Gastroesophageal sphincter (tissue), 4 donors: ENCODE measurements around the gene MAFF. TPM values are rescaled to one million over a fixed set of nuclear protein-coding genes. Genes with fewer than 3 reads are reported as not detected.

Source experiments
- ATAC-seq: fragments of 150-250 bp; one replicate; pipeline ENCODE4 v1.9.1; 2016; ENCODE audit warnings: mild to moderate bottlenecking, moderate library complexity
- H3K27ac ChIP-seq, 4 donors: fragments of 200-600 bp; sonication (generic) in 3 of 4; 1 replicate in 3 of 4; 2 replicates in 1 of 4; pipeline ENCODE4 v1.5.1; 2016 to 2019
- H3K27me3 ChIP-seq: fragments of 200-600 bp; sonication (generic); one replicate; pipeline ENCODE4 v1.5.1; 2019
- H3K36me3 ChIP-seq, 2 donors: fragments of 200-600 bp; sonication (generic); one replicate each; pipeline ENCODE4 v1.5.1; 2019; ENCODE audit warnings: control low read depth in 1 of 2
- H3K4me1 ChIP-seq, 3 donors: fragments of 200-600 bp; sonication (generic); 1 replicate in 2 of 3; 2 replicates in 1 of 3; pipeline ENCODE4 v1.5.1; 2016 to 2019; ENCODE audit warnings: control low read depth in 2 of 3
- H3K4me3 ChIP-seq, 2 donors: fragments of 200-600 bp; sonication (generic); one replicate each; pipeline ENCODE4 v1.5.1; 2019; ENCODE audit warnings: mild to moderate bottlenecking in 1 of 2, moderate library complexity in 1 of 2
- H3K9me3 ChIP-seq, 3 donors: fragments of 200-600 bp; sonication (generic); one replicate each; pipeline ENCODE4 v1.5.1; 2017 to 2019; ENCODE audit warnings: control low read depth in 2 of 3
- EP300 ChIP-seq: sonication (generic); formaldehyde crosslinking; IDR thresholded peaks from one replicate; pipeline ENCODE4 v1.6.1; 2017; ENCODE audit warnings: antibody characterized with exemption, mild to moderate bottlenecking
- POLR2A ChIP-seq, 2 donors: fragments of 450-650 bp; IDR thresholded peaks; one replicate each; pipeline ENCODE4 v1.6.1; 2017; ENCODE audit warnings: antibody characterized with exemption in 2 of 2, mild to moderate bottlenecking in 2 of 2, moderate library complexity in 1 of 2
- POLR2AphosphoS5 ChIP-seq: sonication (generic); formaldehyde crosslinking; IDR thresholded peaks from one replicate; pipeline ENCODE4 v1.6.1; 2017; ENCODE audit warnings: antibody characterized with exemption
- WGBS, 2 donors: methylation state at CpG; one replicate each; pipeline ENCODE4 v1.1.5; 2018; ENCODE audit warnings: low coverage in 1 of 2; 5-methylcytosine and 5-hydroxymethylcytosine counted together
- total RNA-seq, 4 donors: library from RNA; depleted of rRNA; stranded (reverse); fragments of >200 nt; gene quantifications; one replicate each; pipeline ENCODE4 v1.1.0, GENCODE V29; 2016
- TF ChIP-seq, protein P1 (sequence below), 4 experiments: fragments of 200-600 bp in 2 of 4; fragments of 450-650 bp in 2 of 4; sonication (generic) in 1 of 4; IDR thresholded peaks; one replicate each; pipeline ENCODE4 v1.5.1; 2017 to 2019; ENCODE audit warnings: antibody characterized with exemption in 4 of 4, mild to moderate bottlenecking in 2 of 4, moderate library complexity in 2 of 4

Gene MAFF
- total RNA-seq, 4 donors from 2014 or later, result 21.2 to 93.7 (median 51.2) TPM

DNA sequence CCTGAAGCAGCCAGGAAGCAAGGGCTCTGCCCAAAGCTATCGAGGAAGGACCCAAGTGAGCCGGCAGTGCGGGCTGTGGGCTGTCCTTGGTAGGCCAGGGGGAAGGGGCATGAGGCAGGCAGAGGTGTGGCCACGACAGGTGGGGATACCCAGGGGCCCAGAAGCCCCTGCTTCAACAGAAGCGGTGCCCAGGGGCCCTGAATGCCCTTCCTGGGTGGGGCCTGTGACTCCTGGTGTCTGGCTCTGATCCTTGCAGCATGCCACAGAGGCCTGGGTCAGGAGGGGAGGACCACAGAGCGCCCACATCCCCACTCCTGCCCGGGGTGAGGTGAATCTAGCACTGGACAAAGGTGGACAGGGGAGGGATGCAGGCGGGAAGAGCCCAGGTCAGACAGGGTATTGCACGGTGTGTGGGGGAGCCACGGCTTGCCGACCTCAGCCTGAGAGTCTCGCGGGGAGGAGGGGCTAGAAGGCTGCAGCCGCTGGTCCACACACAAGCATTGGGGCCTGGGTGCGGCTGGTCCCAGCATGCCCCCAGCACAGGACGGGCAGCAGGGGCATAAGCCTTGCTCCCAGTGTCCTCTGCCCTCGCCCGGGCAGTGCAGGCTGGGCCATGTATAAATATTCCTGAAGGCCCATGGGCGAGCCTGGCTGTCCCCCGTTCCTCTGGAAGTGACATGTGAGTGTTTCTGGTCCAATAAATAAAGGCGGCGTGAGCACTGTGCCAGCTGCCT, 19.0 kb downstream of the MAFF start:
- 100% methylated on average over 2 to 4 of the region's 22 CpGs for WGBS, 2 donors
- Histone ChIP-seq H3K9me3 (no peaks in the 10 kb centered on the region), H3K27me3 (no peaks in the 10 kb centered on the region), H3K36me3 (peaks cover 0 to 67% of the 10 kb centered on the region in 2 donors), H3K27ac (peak overlapping the region in 3 of 4 donors; percentile 84 to 91 (median 89)), H3K4me3 (no peak overlapping the region), H3K4me1 (peaks cover 0 to 33% (median 24%) of the 10 kb centered on the region in 3 donors)
- ATAC-seq, result no peak
- no peak for TF ChIP-seq POLR2AphosphoS5
- TF ChIP-seq POLR2A (IDR thresholded peaks at IDR 0.05), result no peak
- no peak for TF ChIP-seq EP300
- TF ChIP-seq, protein P1, sequence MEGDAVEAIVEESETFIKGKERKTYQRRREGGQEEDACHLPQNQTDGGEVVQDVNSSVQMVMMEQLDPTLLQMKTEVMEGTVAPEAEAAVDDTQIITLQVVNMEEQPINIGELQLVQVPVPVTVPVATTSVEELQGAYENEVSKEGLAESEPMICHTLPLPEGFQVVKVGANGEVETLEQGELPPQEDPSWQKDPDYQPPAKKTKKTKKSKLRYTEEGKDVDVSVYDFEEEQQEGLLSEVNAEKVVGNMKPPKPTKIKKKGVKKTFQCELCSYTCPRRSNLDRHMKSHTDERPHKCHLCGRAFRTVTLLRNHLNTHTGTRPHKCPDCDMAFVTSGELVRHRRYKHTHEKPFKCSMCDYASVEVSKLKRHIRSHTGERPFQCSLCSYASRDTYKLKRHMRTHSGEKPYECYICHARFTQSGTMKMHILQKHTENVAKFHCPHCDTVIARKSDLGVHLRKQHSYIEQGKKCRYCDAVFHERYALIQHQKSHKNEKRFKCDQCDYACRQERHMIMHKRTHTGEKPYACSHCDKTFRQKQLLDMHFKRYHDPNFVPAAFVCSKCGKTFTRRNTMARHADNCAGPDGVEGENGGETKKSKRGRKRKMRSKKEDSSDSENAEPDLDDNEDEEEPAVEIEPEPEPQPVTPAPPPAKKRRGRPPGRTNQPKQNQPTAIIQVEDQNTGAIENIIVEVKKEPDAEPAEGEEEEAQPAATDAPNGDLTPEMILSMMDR (IDR thresholded peaks at IDR 0.05), result no peak

DNA sequence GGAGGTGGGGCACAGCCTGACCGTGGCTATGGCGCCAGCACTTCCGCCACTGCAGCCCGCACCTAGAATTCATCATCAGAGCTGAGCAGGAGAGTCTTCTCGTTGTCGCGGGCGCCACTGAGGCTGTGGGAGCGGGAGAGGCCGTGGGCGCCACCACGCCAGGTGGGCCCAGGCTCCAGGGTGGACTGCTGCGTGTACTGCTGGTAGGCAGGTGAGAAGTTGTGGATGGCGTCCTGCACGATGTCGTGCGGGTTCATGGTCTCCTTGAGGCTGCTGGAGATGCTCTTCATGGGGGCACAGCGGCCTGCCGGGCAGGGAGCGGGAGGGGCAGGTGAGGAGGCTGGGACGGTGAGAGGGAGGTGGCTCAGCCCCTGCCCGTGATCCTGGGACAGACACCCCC, 19.6 kb downstream of the MAFF start:
- WGBS, 2 donors, result 94% methylated on average over 3 of the region's 22 CpGs; no CpG with 5 or more reads in 1 of the 2 donors
- peaks cover 0 to 67% of the 10 kb centered on the region in 2 donors for H3K36me3 ChIP-seq
- ATAC-seq, result no peak
- H3K9me3 ChIP-seq, result no peaks in the 10 kb centered on the region
- peaks cover 0 to 33% (median 24%) of the 10 kb centered on the region in 3 donors for H3K4me1 ChIP-seq
- no peaks in the 10 kb centered on the region for H3K27me3 ChIP-seq
- H3K4me3 ChIP-seq, result no peak overlapping the region
- no peak for TF ChIP-seq POLR2AphosphoS5
- TF ChIP-seq, protein P1 (IDR thresholded peaks at IDR 0.05), result no peak
- no peak for TF ChIP-seq POLR2A (IDR thresholded peaks at IDR 0.05)
- no peak for TF ChIP-seq EP300
- peak overlapping the region in 3 of 4 donors; percentile 84 to 91 (median 89) for H3K27ac ChIP-seq

DNA sequence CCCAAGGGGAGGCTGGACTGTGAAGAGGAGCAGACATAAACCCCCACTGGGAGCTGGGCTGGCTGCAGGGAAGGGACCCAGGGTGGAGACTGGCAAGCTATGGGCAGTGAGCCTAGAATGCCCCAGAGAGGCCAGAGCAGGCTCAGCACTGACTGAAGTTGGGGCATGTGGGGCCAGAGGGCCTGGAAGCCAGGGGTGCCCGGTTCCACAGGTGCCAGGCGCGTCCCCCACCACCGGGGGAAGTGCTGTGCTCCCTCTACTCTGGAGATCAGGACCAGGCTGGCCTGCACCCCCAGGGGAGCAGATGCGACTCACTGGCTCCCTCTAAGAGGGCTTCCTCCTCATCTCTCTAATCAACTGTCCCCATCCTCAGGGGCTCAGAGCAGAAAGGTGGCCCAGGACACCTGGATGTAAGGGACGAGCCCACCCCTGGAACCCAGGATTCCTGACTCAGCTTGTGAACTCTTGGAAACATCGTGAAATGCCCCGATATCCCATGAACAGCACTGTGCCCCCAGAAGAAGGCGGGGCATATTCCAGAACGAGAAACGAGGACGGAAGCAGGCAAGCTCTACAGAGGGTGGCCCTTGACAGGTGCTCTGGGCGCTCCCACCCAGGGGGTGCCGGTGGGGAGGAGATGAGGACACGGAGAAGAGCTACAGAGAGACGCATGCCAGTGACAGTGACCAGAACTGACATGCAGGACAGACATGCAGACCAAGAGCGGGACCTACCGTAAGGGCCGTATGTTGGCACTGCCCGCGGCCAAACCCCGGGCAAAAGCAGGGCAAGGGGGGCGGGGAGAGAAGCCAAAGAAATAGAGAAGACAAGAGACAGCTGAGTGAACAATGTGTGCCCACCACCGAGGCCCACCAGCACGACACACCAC, 20.4 kb downstream of the MAFF start:
- H3K4me3 ChIP-seq, result no peak overlapping the region
- no peaks in the 10 kb centered on the region for H3K9me3 ChIP-seq
- H3K36me3 ChIP-seq, result peaks cover 0 to 70% of the 10 kb centered on the region in 2 donors
- no peak for ATAC-seq
- TF ChIP-seq EP300 (no peak), POLR2A (IDR thresholded peaks at IDR 0.05) (no peak), POLR2AphosphoS5 (no peak)
- TF ChIP-seq, protein P1 (IDR thresholded peaks at IDR 0.05), result no peak
- H3K4me1 ChIP-seq, result peaks cover 0 to 33% (median 24%) of the 10 kb centered on the region in 3 donors
- H3K27ac ChIP-seq, result peak overlapping the region in 1 of 4 donors; percentile 91
- H3K27me3 ChIP-seq, result no peaks in the 10 kb centered on the region
- WGBS, 2 donors, result 91 to 94% methylated on average over 11 to 14 of the region's 25 CpGs

DNA sequence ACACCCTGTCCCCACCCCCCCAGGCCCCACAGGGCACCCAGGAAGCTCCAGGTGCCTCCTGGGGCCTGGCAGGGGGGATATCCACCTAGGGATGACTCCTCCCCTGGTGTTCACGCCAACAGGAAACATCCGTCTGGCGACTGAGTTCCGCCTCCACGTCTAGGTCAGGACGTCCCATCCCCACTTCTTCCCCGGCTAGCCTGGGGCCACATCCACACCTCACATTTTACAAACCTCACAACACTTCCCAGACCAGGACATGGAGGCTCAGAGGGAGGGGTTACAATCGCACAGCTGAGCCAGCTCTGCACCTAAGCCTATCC, 21.0 kb downstream of the MAFF start:
- Histone ChIP-seq H3K27ac (peak overlapping the region in 2 of 4 donors; percentile 41 to 91), H3K27me3 (no peaks in the 10 kb centered on the region), H3K9me3 (no peaks in the 10 kb centered on the region), H3K4me3 (no peak overlapping the region), H3K36me3 (peaks cover 0 to 76% of the 10 kb centered on the region in 2 donors), H3K4me1 (peaks cover 0 to 37% (median 24%) of the 10 kb centered on the region in 3 donors)
- ATAC-seq, result no peak
- 86% methylated on average over 6 of the region's 8 CpGs; no CpG with 5 or more reads in 1 of the 2 donors for WGBS, 2 donors
- TF ChIP-seq EP300 (no peak), POLR2AphosphoS5 (no peak), POLR2A (IDR thresholded peaks at IDR 0.05) (no peak)
- TF ChIP-seq, protein P1 (IDR thresholded peaks at IDR 0.05), result no peak
